NCI-H526 treated with DMSO at 0.1 percent for 48 hours (cell line): Measurements from ENCODE around the gene GNB5.
"Not testable (repeated sequence)": the region's sequence is repeated elsewhere in the genome, so short reads cannot be mapped to it uniquely, and the experiment has no call there.

Source experiments
- DNase-seq: peaks from one replicate; lab custom pipeline; 2025; lab: John Stamatoyannopoulos, UW

GNB5 gene

DNA sequence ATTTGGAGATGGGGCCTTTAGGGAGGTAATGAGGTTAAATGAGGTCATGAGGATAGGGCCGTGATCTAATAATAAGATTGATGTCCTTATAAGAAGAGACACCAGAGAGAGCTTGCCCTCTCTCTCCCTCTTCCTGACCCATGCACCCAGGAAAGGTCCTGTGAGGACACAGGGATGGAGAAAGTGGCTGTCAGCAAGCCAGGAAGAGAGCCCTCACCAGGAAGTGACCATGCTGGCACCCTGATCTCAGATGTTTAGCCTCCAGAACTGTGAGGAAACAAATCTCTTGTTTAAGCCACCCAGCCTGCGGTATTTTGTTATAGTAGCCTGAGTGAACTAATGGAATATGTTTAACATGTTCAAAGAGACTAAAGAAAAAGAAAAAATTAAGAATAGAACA is 15.3 kb upstream of the GNB5 start:
- no peak for DNase-seq

GRCh38 chr15:52204657-52205056 is 13.5 kb upstream of the GNB5 start:
- no peak for DNase-seq

GRCh38 chr15:52200831-52201365 is 9.7 kb upstream of the GNB5 start:
- DNase-seq: no peak

DNA sequence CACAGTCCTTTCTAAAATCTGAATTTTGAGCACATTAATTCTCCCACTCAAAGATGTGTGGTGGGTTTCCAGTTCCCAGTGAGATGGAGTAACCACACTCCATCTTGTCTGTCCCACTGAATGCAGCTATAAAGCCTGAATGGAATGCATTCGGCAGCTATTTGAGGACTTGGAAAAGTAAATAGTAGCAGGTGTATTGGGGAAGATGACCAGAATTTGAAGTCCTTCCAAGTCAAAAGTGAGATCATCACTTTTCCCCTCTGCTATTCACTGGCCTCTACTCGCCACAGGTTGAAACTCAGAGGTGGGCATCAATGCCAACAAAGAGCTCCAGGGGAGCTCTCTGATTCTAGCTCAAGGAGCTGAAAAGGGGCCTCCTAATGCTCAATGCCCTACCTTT is 8.1 kb upstream of the GNB5 start:
- DNase-seq: no peak

DNA sequence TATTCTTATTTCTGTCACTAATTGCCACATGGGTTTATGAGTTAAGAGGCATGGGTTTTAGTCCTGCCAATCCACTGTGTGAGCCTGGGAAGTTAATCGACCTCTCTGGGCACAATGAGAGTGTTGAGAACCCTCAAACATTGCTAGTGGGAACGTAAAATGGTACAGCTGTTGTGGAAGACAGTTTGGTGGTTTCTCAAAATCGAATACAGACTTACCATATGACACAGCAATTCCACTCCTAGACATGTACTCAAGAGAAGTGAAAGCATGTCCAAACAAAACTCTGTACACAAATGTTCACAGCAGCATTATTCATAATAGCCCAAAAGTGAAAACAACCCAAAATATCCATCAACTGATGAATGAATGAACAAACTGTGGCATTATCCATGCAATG is 5.7 kb upstream of the GNB5 start:
- no peak for DNase-seq

DNA sequence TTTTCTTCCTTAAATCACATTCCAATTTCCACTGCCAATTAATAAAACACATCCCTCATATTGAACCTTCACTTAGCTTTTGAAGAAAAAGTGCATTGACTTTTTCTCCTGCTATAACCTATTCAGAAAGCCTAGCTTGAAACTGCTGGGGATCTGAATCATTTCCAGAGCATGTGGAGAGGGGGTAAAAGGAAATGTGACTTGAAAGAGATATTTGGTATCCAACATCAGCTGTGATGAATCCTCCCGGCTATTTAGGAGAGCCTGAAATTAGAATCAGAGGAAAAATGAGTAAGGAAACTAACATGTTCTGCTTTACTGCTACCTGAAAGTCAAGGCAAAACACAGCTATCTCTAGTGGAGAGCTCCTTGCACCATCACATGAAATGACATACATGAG is 2.6 kb upstream of the GNB5 start:
- no peak for DNase-seq

DNA sequence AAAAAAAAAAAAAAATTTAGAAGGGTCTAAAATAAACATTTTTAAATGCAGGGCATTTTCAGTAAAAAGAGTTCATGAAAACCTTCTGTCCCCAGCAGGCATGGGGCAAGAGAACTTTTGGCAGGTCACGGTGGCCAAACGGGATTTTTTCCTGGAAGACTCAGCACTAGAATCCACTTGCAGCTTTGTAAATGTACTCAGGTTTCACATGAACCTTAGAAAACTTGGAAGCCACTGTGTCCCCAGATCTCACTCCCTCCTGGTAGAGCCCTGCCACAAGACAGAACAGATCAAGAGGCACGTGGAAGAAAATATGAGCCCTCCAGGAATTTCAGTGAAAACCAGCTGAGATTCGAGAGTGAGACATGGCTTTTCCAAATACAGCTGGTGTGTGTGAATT is 2.1 kb upstream of the GNB5 start:
- DNase-seq: no peak

DNA sequence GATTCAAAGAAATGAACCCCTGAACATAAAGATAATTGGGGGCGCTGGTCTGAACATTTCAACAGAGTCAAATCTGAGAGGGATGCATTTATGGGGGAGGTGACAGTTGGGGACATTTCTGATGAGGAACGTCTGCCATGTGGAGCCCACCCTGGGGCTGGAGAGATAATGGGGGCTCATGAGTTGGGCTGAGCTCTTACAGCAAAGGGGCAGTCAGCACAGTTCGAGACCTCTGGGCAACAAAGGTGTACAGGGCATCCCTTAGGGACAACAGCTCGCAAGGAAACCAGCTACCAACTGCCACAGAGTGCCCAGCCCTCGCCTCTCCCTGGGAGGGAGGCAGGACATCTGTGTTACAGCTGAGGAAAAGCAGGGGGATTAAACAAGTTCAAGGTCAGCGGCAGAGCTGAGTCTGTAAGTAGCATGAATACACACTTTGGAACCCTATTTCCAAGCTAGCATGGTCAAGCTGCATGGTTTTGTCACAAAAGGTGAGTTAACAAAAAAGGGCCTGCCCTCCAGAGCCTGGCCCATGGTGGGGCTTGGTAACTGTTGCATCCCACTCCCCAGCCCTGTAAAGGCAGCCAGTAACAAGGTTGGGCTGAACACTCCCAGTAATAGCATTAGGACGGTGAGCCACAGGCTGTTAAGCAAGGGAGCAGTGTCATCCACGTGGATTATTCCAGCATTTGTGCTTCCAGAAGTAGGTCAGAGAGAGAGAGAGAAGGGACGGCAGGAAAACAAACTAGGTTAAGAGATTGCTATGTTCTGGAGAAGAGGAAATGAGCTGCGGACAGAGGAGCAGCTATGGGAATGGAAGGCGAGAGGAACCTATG is 4.3 kb downstream of the GNB5 start:
- no peak for DNase-seq

DNA sequence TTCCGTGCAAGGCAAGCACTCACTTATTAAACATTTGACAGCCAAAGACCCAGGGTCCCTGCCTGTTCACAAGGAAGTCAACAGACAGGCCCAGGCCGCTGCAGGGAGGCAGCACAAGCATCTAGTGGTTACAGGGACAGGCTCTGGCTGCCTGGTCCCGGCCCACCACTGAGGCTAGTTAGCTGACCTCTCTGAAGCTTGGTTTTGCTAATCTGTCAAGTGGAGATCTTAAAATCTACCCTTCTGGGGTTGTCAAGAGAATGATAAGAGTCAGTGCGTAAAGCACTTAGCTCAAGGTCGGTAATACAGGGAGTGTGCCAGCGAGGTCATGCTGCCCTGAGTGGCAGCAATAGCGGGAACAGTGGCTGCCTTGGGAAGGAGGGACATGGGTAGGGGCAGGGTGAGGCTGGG is 6.0 kb downstream of the GNB5 start:
- DNase-seq: no peak

DNA sequence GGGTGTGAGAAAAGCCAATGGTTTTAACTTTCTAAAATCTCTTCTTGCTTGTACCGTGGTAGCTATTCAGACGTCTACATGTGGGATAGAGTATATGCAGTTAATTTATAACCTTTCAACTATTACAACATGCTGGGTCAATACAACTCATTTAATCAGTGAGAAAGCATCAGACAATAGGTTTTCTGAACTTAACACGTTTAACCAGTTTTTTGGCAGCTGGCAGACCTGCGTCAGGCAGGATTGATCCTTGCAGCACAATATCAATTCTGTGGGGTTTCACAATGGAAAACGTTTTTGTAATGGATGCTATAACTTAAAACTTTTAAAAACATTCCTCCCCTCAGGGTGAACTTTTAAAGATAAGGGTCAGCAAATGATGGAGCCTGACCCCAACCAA is 6.5 kb downstream of the GNB5 start:
- DNase-seq: no peak

DNA sequence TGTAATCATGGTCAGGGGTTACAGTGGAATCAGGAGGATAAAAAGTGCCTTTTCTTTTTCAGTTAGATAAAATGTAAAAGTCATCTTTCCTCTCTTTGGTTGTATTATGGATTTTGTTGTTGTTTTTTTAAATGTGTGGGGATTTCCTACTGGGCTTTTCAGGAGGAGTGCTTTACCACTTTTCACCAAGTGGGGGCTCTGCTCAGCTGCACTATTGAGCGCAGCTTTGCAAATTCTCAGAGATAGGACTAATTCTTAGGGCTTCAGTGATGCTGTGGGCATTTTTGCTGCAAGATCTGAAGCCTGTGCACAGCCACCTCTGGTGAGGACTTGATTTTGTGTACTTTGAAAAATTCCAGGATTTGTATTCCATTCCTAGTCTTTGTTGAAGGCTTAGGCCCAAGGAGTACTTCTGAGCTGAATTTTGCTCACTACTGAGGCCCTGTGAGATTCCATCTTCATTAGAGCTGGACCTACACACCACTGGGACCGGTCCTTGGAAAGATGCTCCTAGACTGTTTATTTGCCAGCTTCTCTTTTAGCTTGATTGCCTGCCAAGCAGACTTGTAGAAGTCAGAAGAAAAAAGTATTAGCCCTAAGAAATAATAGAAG is 7.5 kb downstream of the GNB5 start:
- DNase-seq: peak; percentile 2

DNA sequence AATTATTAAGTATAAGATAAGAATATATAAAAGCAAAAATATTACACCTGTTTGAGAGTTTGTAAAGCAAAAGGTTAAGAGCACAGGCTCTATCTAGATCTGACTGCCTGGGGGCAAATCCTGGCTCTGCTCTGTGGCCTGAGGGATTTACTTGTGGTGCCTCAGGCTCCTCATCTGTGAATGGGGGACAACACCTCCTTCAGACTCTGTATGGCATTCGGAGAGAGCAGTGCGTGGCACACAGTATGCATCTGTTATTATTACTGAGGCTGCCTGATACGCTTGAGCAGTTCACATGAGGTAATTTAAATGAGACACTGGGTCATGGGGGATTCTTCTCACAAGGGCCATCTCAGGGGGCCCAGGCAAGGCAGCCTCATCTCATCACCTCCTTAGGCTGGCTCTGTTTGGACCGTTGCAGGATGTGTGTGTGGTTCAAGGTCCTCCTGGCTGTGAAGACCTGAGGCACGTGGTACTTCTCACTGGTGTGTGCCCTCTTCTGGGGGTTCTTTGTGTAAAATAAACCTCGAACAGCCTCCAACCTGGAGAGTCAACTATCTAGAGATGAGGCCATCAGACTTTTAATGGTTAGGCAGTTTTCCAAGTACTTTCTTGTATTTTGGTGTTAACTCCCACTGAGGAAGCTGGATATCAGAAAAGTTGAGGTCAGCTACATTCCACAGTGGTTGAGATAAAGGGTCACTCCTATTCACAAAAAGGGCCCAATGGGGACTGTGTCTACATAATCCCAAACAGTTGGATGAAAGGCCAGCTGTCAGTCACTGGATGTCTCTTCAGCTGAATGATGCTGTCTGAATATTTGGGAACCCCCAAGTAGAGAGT is 9.0 kb downstream of the GNB5 start:
- no peak for DNase-seq

- no peak for DNase-seq
These were observed 10.2 kb downstream of the GNB5 start for GRCh38 chr15:52180851-52181450.

DNA sequence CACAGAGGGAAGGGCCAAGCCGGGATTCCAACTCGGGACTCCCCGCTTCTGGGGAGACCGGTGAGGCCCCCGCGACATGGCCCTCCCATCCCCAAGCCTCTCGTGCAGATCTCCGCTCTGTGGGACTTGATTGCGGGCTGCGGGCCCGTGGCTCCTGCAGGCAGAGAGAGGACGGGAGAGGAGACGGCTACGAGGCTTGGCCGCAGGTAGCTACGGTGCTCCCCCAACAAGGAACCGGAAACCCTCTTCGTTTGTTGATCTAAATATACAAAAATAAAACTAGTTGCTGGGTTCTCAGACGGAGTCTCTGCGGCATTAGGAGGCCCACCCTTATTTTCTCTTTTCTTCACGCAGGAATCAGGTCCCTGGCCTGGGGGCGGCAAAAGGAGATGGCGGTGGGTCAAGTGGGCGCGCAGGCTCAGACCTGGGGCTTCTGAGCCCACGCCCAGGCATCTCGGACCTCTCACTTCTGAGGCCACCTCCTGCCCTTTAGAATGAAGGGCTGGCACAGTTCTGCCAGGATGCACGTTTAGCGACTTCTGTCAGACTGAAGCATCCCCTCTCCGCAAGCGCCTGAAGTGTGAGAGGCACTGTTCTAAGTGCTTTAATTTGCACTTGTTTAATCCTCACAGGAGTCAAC is 10.9 kb downstream of the GNB5 start:
- DNase-seq: no peak

DNA sequence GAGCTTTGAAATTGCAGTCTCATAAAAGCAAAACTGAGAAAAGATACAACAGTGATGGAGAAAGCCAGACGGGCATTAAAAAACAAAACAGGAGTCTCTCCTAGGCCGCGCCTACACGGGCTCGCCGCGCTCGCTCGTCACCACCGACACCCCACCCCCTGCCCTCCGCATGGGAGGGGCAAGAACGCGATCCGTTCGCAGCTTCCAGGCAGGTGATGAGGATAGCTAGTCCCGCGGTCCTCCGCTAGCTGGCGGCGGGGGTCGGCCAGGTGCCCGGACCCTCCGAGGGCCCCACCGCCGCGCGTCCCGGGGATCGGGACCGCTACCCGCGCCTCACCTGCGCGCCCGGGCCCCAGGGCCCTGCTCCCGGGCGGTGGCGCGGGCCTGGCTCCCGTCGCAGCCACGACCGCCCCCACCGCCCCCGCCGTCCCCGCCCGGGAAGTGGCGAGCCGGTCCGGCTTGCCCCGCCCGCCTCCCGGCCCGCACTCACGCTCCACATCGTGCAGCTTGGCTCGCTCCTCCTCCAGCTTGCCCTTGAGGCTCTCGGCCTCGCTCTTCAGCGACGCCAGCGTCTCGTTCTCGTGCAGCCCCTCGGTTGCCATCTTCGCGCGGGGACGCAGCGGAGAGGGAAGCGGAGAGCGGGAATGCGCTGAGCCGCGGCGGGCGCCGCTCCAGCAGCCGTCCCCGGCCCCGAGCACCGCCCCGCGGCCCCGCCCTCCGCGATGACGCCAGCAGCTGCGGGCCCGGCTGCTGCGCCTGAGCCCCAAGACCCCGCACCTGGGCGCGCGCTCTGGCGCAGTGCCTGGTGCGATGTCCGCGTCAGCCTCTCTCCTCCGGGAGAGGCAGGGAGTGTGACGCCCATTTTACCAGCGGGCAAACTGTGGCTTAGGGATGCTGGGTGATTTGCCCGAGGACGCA is 11.7 kb downstream of the GNB5 start:
- DNase-seq: peak; percentile 76

- DNase-seq: no peak
These were observed 12.4 kb downstream of the GNB5 start for GRCh38 chr15:52178765-52179164.

- DNase-seq: no peak
These were observed 18.3 kb downstream of the GNB5 start for GRCh38 chr15:52172869-52173268.

GRCh38 chr15:52171807-52172206 is 19.4 kb downstream of the GNB5 start:
- DNase-seq: no peak

DNA sequence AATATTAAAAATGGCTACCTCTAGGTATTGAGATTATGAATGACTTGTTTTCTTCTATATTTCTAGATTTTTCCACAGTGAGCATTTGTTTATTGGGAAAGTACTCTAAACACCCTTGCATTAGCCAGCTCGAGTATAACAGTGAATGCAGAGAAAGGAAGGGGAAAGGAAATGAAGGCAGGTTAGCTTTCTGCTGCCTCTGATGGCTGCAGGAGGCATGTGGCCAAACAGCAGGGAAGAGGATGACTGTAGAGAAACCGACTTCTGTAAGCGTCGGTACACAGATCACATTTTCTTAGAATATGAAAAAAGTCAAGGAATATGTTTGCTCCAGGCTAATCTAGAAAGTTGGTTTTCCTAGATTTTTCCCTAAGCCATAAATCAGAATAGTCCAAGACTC is 19.8 kb downstream of the GNB5 start:
- no peak for DNase-seq

GRCh38 chr15:52170199-52170598 is 21.0 kb downstream of the GNB5 start:
- DNase-seq: not testable (repeated sequence)
